LHCN-M2 (cell line): ENCODE results near the gene KLF3. TPM values are rescaled to one million over a fixed set of nuclear protein-coding genes. Genes with fewer than 3 reads are reported as not detected.

ENCODE experiments used
- DNase-seq: peaks from one replicate; pipeline ENCODE4 v3.0.0-alpha.2; 2012; ENCODE audit warnings: low read depth
- total RNA-seq: library from RNA; depleted of rRNA; stranded (reverse); fragments of >200 nt; gene quantifications from 2 replicates; pipeline ENCODE4 v1.2.3, GENCODE V29; 2014; rRNA removed

The KLF3 gene
- total RNA-seq, 1 experiment from 2014 or later: 14.1 TPM

- DNase-seq: no peak
Measured at GRCh38 chr4:38738940-38739803, 75.2 kb downstream of the KLF3 start.

- DNase-seq: peak; percentile 72
Measured at GRCh38 chr4:38740303-38740702, 76.3 kb downstream of the KLF3 start.

- DNase-seq: peak; percentile 82
Measured at GRCh38 chr4:38743866-38744265, 79.9 kb downstream of the KLF3 start.

GRCh38 chr4:38745881-38746280, 81.9 kb downstream of the KLF3 start:
- DNase-seq: no peak

GRCh38 chr4:38747629-38748028, 83.6 kb downstream of the KLF3 start:
- no peak for DNase-seq

- no peak for DNase-seq
Measured at GRCh38 chr4:38749336-38749735, 85.3 kb downstream of the KLF3 start.

Other genes with a start within 250 kb of the KLF3 start
- not detected in 2 replicates for gene TLR10, start 118.8 kb downstream of the KLF3 start, total RNA-seq
- gene TLR1, start 140.6 kb downstream of the KLF3 start, total RNA-seq: 2.7 and 2.9 TPM in 2 replicates
- 2.9 and 3.7 TPM in 2 replicates for gene TLR6, start 192.6 kb downstream of the KLF3 start, total RNA-seq
- gene FAM114A1, start 203.6 kb downstream of the KLF3 start, total RNA-seq: 208 and 240 TPM in 2 replicates